Gastrocnemius medialis (tissue), 4 donors: ENCODE measurements around the gene RNF113B. TPM values are rescaled to one million over a fixed set of nuclear protein-coding genes. Genes with fewer than 3 reads are reported as not detected.

Experiments used
- ATAC-seq, 2 donors: fragments of 150-250 bp; one replicate each; pipeline ENCODE4 v1.9.1; 2016
- DNase-seq, 2 donors: peaks; one replicate each; pipeline ENCODE4 v3.0.0-alpha.2; 2019
- H3K27ac ChIP-seq, 4 donors: fragments of 200-600 bp; sonication (generic); 1 replicate in 1 of 4; 2 replicates in 3 of 4; pipeline ENCODE4 v1.5.1; 2016 to 2018; ENCODE audit warnings: mild to moderate bottlenecking in 2 of 4, moderate library complexity in 1 of 4
- H3K27me3 ChIP-seq, 3 donors: fragments of 200-600 bp; sonication (generic) in 2 of 3; 1 replicate in 1 of 3; 2 replicates in 2 of 3; pipeline versions ENCODE4 v1.5.1 to v1.6.0; 2016 to 2019; ENCODE audit warnings: mild to moderate bottlenecking in 1 of 3, moderate library complexity in 1 of 3
- H3K36me3 ChIP-seq, 2 donors: fragments of 200-600 bp; sonication (generic) in 1 of 2; one replicate each; pipeline ENCODE4 v1.5.1; 2017 to 2018
- H3K4me1 ChIP-seq, 2 donors: fragments of 200-600 bp; sonication (generic) in 1 of 2; one replicate each; pipeline ENCODE4 v1.5.1; 2016 to 2017; ENCODE audit warnings: mild to moderate bottlenecking in 2 of 2
- H3K4me3 ChIP-seq, 4 donors: fragments of 200-600 bp; sonication (generic) in 3 of 4; 1 replicate in 1 of 4; 2 replicates in 3 of 4; pipeline ENCODE4 v1.5.1; 2016 to 2019; ENCODE audit warnings: mild to moderate bottlenecking in 2 of 4
- H3K9me3 ChIP-seq, 3 donors: fragments of 200-600 bp; sonication (generic) in 2 of 3; 1 replicate in 1 of 3; 2 replicates in 2 of 3; pipeline ENCODE4 v1.5.1; 2016 to 2019
- CTCF ChIP-seq, 5 experiments: fragments of 450-650 bp in 3 of 5; fragments of 200-600 bp in 2 of 5; sonication (generic) in 2 of 5; IDR thresholded peaks in 4 of 5; conservative IDR thresholded peaks in 1 of 5; 1 replicate in 4 of 5; 2 replicates in 1 of 5; pipeline ENCODE4 v1.5.1; 2016 to 2019; ENCODE audit warnings: antibody characterized with exemption in 5 of 5, mild to moderate bottlenecking in 3 of 5, moderate library complexity in 3 of 5
- POLR2A ChIP-seq, 2 donors: fragments of 450-650 bp; IDR thresholded peaks; one replicate each; pipeline ENCODE4 v1.6.1; 2017; ENCODE audit warnings: antibody characterized with exemption in 2 of 2, mild to moderate bottlenecking in 2 of 2, moderate library complexity in 2 of 2
- in situ Hi-C, 4 donors: fragments of 200-750 bp; cut with MboI; loops; one replicate each; pipeline versions ENCODE4 v1.15.0 to v1.8.0; 2017; ENCODE audit warnings: low sequenced_read_pairs in 4 of 4
- intact Hi-C: fragments of 100-400 bp; cut with DNase I; formaldehyde crosslinking; loops from one replicate; pipeline ENCODE4 v1.15.1; 2023; ENCODE audit warnings: low total_unique reads
- total RNA-seq, 4 donors: library from RNA; depleted of rRNA; stranded (reverse); fragments of >200 nt; gene quantifications; one replicate each; pipeline versions ENCODE4 v1.1.0 to v1.2.3, GENCODE V29; 2016

The RNF113B gene
- total RNA-seq, 4 donors from 2014 or later, result not detected

GRCh38 chr13:98181111-98181815 is 4.2 kb upstream of the RNF113B start:
- intact Hi-C loops, result no loop called here
- no peak for TF ChIP-seq POLR2A (IDR thresholded peaks at IDR 0.05)
- TF ChIP-seq CTCF (IDR thresholded peaks at IDR 0.05 in 4 of 5, conservative IDR thresholded peaks at IDR 0.05 in 1 of 5), result no peak
- in situ Hi-C loops, result no loop called here

GRCh38 chr13:98180092-98180491 is 3.0 kb upstream of the RNF113B start:
- Histone ChIP-seq H3K4me1 (peaks cover 0 to 3% of the 10 kb centered on the region in 2 donors), H3K27ac (no peak overlapping the region), H3K27me3 (no peaks in the 10 kb centered on the region), H3K36me3 (no peaks in the 10 kb centered on the region), H3K9me3 (no peaks in the 10 kb centered on the region), H3K4me3 (no peak overlapping the region)
- DNase-seq (no peak), ATAC-seq (no peak)
- no peak for TF ChIP-seq CTCF (IDR thresholded peaks at IDR 0.05 in 4 of 5, conservative IDR thresholded peaks at IDR 0.05 in 1 of 5)
- TF ChIP-seq POLR2A (IDR thresholded peaks at IDR 0.05), result no peak
- in situ Hi-C loops, result no loop called here
- intact Hi-C loops, result no loop called here

More at GRCh38 chr13:98181111-98181815, 4.2 kb upstream of the RNF113B start:
- H3K9me3 ChIP-seq, result no peaks in the 10 kb centered on the region
- no peaks in the 10 kb centered on the region for H3K27me3 ChIP-seq
- DNase-seq (no peak), ATAC-seq (no peak)
- peaks cover 0 to 3% of the 10 kb centered on the region in 2 donors for H3K4me1 ChIP-seq
- no peaks in the 10 kb centered on the region for H3K36me3 ChIP-seq
- H3K4me3 ChIP-seq, result no peak overlapping the region
- H3K27ac ChIP-seq, result no peak overlapping the region

- Histone ChIP-seq H3K27ac (no peak overlapping the region), H3K27me3 (no peaks in the 10 kb centered on the region), H3K9me3 (no peaks in the 10 kb centered on the region), H3K36me3 (no peaks in the 10 kb centered on the region), H3K4me3 (no peak overlapping the region), H3K4me1 (peaks cover 31 to 38% of the 10 kb centered on the region in 2 donors)
- in situ Hi-C loops (no loop called here), intact Hi-C loops (no loop called here)
- TF ChIP-seq CTCF (IDR thresholded peaks at IDR 0.05 in 4 of 5, conservative IDR thresholded peaks at IDR 0.05 in 1 of 5), result no peak
- TF ChIP-seq POLR2A (IDR thresholded peaks at IDR 0.05), result no peak
- DNase-seq (no peak), ATAC-seq (no peak)
Measured at GRCh38 chr13:98175823-98176222, 1.2 kb downstream of the RNF113B start.

GRCh38 chr13:98175043-98175442 is 2.0 kb downstream of the RNF113B start:
- Histone ChIP-seq H3K36me3 (no peaks in the 10 kb centered on the region), H3K4me3 (no peak overlapping the region), H3K27ac (no peak overlapping the region), H3K9me3 (no peaks in the 10 kb centered on the region), H3K27me3 (no peaks in the 10 kb centered on the region), H3K4me1 (peaks cover 31 to 38% of the 10 kb centered on the region in 2 donors)
- intact Hi-C loops (no loop called here), in situ Hi-C loops (no loop called here)
- ATAC-seq, result no peak
- no peak for DNase-seq
- TF ChIP-seq POLR2A (IDR thresholded peaks at IDR 0.05), result no peak
- TF ChIP-seq CTCF (IDR thresholded peaks at IDR 0.05 in 4 of 5, conservative IDR thresholded peaks at IDR 0.05 in 1 of 5), result no peak
